Activated CD4-positive, alpha-beta T cell treated with anti-CD3 and anti-CD28 coated beads for 24 hours (primary cell): ENCODE measurements around the gene RPUSD3.
A peak's percentile ranks its signal among the peaks of the same experiment; 100 is the strongest.

Experiments
- DNase-seq, 2 donors: peaks; one replicate each; pipeline ENCODE4 v3.0.0-alpha.2; 2020; ENCODE audit warnings: low read depth in 2 of 2

Gene RPUSD3

DNA sequence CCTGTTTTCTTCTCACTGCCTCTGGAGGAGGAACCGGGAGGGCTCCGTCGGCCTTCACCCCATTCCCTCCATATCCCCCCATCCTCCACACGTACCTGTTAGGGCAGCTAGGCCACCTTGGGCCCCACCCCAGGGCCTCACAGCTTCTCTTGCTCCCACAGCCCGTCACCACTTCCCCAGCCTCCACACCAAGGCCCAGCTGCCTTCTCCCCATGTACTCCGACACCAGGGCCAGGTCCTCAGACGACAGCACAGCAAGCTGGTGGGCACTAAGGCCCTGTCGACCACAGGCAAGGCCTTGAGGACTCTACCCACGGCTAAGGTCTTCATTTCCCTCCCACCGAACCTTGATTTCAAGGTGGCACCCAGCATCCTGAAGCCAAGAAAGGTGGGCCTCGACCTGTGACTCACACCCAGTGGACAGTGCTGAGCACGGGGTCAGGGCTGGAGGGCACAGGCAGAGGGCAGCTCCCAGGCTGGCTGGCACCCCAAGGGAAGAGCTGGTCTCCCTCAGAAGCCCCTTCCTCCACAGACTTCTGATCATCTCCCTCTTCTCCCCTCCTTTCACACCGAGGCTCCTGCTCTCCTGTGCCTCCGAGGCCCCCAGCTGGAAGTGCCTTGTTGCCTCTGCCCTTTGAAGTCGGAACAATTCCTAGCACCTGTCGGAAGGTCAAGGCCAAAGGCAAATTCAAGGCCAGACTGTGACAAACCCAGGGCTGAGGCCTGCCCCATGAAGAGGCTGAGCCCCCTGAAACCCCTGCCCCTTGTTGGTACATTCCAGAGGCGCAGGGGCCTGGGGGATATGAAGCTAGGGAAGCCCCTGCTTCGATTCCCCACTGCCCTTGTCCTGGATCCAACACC is 9.1 kb downstream of the RPUSD3 start:
- no peak for DNase-seq

DNA sequence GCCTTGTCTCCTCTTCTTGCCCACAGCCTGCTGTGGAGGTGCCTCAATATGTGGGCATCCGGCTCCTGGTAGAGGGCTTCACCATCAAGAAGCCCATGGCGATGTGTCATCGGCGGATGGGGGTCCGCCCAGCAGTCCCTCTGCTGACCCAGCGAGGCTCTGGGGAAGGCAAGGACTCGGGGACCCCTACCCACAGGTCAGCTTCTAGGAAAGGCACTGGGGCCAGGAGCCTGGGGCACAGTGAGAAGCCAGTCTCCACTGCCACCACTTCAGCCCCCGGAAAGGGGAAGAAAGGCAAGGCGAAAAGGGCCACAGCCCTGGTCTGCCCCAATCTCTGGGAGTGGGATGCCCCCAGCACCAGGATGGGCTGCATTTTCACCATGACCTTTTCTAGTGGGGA is 10.7 kb downstream of the RPUSD3 start:
- no peak for DNase-seq

DNA sequence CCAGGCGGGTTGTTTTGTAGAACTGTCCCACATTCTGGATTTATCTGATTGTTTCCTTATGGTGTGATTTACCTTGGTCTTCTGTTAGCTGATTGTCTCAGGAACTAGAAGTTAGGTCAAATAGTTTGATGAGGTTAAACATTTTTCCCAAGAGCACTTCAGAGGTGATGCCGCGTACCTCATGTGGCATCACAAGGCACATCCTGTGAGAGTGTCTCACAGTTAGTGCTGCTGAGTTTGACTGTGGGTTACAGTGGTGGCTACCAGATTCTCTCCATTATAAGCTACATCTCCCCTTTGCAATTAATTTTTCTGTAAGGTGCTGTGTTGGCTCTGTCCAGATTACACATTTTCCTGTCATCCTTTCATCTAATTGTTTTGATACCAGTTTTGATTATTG is 12.6 kb downstream of the RPUSD3 start:
- no peak for DNase-seq

DNA sequence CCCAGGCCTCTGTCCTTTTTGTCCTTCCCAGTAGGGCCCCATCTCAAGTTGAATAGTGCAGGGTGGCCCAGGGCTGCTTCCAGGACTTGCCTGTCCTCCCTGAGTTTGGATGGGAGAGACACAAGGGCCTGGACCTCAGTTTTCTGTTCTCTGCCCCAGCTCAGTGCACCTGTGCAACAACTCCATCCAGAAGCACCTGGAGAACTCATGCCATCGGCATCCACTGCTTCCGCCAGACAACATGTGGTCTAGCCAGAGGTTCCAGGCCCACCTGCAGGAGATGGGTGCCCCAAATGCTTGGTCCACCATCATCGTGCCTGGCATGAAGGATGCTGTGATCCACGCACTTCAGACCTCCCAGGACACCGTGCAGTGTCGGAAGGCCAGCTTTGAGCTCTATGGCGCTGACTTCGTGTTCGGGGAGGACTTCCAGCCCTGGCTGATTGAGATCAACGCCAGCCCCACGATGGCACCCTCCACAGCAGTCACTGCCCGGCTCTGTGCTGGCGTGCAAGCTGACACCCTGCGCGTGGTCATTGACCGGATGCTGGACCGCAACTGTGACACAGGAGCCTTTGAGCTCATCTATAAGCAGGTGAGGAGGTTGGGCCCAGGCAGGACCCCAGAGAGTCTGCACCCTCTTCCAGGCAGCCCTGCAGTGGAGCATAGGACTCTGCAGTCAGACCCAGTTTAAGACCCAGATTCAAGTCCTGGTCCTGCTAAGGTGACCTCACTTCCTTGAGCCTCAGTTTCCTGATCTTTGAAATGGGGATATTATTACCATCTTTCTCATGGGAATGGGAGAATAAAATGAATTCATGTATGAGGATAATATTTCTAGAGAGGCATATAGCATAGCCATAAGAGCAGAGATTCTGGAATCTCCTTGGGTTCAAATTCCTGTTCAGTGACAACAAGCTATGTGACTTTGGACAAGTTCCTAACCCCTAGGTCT is 14.7 kb downstream of the RPUSD3 start:
- no peak for DNase-seq

DNA sequence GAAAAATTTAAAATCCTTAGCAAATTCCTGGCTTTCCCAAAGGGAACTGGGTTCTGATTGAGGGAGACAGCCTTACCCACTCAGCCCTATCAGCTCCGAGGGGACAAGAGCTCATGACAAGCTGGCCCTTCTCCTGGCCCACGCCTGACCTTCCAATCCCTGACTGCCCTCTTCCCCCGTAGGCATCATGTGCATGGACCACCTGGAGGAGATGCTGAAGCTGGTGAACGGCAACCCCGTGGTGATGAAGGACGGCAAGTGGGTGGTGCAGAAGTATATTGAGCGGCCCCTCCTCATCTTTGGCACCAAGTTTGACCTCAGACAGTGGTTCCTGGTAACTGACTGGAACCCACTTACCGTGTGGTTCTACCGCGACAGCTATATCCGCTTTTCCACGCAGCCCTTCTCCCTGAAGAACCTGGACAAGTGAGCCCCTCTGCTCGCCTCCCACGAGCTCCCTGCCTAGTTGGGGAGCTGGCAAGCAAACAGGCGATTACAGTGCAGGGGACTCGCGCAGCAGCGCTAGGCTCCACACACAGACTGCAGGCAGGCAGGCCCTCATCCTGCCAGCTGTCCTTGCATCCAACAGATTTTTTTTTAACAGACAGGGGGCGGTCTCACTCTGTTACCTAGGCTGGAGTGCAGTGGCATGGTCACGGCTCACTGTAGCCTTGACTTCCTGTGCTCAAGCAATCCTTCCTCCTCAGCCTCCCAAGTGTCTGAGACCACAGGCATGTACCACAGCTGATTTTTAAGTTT is 16.8 kb downstream of the RPUSD3 start:
- DNase-seq: no peak

DNA sequence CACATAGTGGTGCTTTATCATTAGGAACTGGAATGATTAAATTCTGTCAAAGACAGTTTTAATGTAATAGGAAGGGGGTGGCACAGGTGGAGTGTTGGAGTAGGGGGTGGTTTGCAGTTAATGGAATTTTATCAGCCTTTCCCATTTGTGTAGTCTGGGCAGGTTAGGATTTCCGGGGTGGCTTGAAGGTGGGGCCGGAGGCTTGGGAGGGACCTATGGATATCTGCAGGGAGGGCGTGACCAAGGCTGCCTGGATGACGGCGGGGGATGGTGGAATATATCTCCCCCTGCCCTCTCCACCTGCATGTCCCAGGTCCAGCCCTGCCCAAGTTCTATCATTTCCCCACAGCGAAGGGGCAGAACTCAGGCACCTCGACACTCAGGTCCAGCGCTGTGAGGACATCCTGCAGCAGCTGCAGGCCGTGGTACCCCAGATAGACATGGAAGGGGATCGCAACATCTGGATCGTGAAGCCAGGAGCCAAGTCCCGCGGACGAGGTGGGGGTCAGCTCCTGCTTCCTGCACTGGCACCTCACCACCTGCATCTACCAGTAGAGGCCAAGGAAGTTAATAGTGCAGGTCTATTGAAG is 18.3 kb downstream of the RPUSD3 start:
- DNase-seq: no peak

DNA sequence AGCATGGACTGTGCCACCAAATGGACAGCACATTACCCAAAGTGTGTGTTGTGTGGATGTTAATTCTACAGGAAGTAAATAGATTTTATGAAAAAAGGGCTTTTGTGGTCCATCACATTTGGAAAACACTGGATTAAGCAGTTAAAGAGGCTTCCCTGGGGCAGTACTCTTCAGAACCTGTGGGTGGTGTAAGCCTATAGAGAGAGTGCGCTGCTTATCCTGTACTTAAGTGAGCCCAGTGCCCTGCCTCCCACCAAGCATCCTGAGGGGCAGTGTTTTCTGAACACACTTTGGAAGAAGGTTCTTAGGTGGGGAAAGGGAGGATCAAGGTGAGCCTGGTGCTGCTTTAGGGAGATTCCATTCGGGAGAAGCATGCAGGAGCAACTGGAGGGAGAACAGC is 22.9 kb downstream of the RPUSD3 start:
- no peak for DNase-seq

DNA sequence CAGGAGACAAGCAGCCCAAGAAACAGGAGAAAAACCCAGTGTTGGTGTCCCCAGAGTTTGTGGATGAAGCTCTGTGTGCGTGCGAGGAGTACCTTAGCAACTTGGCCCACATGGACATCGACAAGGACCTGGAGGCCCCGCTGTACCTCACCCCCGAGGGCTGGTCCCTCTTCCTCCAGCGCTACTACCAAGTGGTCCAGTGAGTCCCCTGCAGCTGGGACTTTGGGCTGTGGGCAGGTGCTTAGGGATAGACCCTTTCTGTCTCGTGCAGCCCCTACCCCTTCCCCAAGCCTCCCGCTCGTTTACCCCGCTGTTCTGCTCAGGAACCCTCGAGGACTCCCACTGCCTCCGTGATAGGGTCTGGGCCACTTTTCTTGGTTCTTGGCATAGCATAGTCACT is 23.3 kb downstream of the RPUSD3 start:
- DNase-seq: no peak

DNA sequence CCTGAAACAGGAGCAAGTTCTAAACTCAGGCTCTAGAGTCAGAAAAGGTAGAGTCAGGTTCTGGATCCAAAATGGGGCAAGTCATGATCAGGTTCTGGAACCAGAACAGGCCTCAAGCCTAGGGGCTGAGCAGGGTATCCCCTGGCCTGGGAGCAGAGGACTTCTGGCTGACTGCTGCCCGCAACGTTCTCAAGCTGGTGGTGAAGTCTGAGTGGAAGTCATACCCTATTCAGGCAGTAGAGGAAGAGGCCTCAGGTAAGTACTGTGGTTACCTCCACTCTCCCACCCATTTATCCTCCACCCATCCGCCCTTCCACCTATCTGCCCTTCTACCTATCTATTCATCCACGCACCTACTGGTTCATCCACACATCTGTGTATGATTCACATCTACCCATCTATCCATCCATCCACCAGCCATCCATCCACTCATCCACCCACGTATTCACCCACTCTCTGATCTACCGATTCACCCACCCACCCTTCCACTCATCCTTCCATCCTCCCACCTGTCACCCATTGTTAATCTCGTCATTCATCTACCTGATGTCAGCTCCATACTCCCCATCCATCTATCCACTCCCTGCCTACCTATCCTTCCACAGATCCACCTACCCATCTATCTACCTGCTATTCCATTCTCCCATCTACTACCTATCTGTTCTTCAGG is 25.0 kb downstream of the RPUSD3 start:
- no peak for DNase-seq

DNA sequence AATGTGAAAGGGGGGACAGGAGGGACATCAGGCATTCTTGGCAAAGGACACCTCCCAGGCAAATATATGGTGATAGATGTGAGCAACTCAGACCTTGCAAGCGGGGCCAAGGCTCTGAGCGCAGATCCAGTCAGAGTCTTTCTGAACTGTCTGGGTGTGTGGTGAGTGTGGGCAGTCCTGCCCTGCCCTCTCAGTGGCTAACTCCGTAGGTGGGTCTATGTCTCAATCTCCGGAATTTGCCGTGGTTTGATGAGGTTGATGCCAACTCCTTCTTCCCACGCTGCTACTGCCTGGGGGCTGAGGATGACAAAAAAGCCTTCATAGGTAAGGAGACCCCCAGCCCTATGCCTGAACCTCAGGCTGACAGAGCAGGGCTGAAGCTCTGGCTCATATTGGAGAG is 26.4 kb downstream of the RPUSD3 start:
- DNase-seq: no peak

DNA sequence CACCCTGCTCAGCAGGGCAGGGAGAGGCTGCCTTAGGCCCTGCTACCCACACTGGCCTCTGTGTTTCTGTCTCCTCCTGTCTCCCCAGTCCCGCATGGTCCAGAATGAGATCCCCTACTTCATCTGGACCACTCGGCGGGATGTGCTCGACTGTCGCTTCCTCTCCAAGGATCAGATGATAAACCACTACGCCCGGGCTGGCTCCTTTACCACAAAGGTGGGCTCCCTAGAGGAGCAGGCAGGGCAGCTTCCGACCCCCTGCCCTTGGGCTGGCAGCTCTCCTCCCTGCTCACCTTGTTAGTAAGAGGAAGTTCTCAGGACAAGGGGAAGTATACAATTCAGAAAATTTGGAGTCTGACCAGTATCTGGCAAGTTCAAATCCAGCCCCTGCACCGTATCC is 27.8 kb downstream of the RPUSD3 start:
- DNase-seq: no peak

DNA sequence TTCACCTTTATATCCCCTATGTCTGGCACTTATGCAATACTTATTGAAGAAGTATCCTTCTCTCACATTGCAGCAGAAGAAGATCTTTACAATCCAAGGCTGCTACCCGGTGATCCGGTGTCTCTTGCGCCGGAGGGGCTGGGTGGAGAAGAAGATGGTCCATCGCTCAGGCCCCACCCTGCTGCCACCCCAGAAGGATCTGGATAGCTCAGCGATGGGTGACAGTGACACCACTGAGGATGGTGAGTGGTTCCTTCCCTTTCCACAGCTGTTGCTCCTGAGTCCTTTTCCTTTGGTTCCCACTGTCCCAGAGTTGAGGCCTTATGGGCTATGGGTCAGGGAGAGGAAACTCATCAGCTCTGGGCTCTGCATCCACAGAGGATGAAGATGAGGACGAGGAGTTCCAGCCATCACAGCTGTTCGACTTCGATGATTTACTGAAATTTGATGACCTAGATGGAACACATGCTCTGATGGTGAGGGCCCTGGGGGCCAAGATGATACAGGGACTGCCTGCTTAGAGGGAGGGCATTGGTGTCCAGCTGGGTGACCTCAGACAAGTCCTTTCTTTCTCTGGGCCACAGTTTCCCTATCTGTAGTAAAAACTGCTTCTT is 30.8 kb downstream of the RPUSD3 start:
- DNase-seq: no peak

DNA sequence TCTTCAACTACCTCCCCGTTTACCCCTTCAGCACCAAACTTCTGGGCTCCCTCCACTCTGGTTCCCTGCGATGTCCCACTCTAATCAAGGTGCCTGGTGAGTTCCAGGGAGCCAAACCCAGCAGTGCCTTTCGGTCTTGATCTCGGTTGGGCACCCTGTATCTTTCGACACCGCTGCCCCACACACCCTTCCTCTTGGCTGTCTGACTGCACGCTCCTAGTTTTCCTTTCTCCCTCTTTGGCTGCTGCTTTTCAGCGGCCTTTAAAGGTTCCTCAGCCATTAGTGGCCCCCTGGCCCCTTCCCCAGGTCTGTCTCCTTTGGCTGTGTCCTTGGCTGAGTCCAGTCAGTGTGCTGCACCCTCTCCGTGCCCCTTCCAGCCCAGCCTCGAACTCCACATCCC is 33.0 kb downstream of the RPUSD3 start:
- DNase-seq: no peak

DNA sequence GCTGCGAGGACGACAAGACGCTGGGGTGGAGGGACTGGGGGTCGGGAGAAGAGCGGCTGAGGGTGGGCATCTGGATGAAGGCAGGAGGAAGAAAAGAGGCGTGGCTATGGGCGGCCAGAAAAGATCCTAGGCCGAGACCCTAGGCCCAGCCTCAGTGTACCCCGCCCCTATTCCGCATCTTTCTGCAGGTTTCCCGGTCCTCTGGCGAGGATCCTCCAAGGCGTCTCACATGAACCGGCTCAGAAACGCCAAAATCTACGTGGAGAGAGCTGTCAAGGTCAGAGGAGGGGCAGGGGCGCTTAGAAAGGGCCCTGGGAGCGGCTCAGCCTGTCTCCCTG is 33.4 kb downstream of the RPUSD3 start:
- DNase-seq: no peak

DNA sequence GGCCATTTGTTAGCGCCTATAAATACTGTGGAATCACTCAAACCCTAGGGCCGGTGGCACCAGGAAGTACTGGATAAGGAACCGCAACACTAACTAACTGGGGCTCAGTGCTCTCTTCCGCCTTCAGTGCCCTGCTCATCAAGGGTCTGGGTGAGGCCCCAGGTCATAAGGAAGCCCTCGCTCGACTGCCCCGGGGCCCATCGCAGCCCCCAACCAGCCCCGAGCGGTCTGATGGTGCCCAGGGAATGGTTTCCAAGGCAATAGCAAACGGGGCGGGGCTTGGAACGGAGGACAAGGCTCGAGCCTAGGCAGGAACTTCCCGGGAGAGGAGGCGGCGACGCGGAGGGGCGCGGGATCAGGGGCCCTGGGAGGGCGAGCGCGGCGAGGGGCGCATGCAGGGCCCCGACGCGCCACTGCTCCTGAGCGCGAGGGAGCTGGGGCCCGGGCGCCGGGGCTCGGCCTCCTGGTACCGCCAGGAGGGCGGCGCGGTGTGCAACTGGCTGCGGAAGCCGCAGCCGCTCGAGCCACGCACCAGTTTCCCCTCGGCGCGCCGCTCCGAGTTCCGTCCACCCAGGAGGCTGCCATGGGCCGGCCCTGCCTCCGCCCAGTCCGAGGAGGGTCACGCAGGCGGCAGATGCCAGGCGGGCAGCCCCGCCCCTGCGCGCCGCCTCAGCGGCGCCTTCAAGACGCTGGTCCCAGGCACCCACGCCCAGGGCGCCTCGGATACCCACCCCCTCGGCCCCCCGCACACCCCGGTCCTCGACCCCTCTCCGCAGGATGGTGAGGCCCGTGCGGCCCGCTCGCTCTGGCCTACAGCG is 34.0 kb downstream of the RPUSD3 start, which contains the start of gene TTLL3:
TSS of gene TTLL3 (plus strand) at position 648 of the 818 bp plus-strand sequence. CDS start 400 bp downstream, outside the sequence.
- peak in 1 of 2 donors; percentile 40 for DNase-seq

DNA sequence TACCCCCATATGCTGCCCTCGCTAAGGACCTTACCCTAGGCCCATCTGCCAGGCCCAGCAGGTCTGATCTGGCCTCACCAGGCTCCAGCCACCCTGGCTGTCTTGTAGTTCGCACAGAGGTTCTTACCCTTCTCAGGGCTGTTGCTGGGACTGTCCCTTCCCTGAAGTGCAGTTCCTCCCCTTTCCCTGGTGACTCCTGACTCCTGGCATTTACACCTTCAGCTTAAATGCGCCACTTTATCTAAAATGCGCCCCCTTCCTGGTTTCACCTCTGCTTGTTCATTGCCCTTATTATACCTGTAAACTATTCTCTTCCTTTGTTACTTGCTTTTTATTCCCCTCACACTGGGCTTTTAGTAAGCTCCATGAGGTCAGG is 34.6 kb downstream of the RPUSD3 start:
- DNase-seq: no peak

DNA sequence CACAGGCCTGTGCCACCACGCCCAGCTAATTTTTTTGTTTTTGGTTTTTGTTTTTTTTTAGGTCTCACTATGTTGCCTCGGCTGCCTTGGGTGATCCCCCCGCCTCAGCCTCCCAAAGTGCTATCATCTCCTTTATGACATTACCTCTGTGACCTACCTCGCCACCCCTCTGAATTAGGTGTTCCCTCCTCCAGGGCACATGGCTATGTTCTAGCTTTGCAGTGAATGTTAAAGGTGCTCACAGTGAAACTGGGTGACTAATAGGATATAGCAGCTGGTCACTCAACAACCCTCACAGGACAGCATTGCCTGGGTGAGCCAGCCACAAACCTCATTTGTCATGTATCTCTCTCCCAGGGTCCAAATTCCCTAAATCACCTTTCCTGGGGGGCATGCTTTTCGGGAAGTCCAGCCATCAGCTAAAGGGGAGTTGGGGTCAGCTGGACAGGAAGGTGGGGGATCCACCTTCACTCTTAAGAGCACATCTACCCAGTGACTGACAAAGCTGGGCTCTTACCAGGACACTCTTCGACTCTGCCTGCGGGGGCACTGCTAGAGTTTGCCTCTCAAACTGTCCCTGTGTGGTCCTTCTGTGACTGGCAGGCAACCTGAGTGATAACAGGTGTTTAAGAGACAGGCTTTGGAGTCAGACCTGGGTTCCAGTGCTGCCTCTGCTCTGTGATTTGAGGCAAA is 35.3 kb downstream of the RPUSD3 start:
- DNase-seq: peak; percentile 25 to 30

DNA sequence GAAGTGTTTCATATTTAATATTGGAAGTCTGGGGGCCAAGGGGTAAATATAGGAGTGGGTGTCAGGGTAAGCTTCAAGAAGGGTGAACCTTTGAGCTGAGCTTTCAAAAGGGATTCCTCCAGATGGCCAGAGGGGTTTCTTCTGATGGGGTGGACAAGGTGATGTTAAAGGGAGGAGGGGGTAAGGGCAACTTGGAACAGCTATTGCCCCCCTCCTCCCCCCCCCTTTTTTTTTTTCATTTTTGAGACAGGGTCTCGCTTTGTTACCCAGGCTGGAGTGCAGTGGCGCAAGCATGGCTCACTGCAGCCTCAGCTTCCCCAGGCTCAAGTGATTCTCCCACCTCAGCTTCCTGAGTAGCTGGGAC is 35.8 kb downstream of the RPUSD3 start:
- no peak for DNase-seq
